Chondrocyte (in vitro differentiated cells): ENCODE data around the gene CST7. TPM values are rescaled to one million over a fixed set of nuclear protein-coding genes. Genes with fewer than 3 reads are reported as not detected.

ENCODE experiments used
- DNase-seq: peaks from one replicate; pipeline ENCODE4 v3.0.0; 2021; ENCODE audit warnings: mixed read lengths, low spot score
- H3K27ac Mint-ChIP-seq: one replicate; pipeline ENCODE4 v1.8.0; 2021; ENCODE audit warnings: mild to moderate bottlenecking, moderate library complexity, mixed read lengths; ENCODE audit not compliant: unreplicated experiment
- H3K27me3 Mint-ChIP-seq: 2 replicates; pipeline ENCODE4 v1.8.0; 2021; ENCODE audit warnings: low read depth, mixed read lengths
- H3K36me3 Mint-ChIP-seq: 2 replicates; pipeline ENCODE4 v1.8.0; 2021; ENCODE audit warnings: low read depth, mixed read lengths
- H3K4me1 Mint-ChIP-seq: 2 replicates; pipeline ENCODE4 v1.8.0; 2021; ENCODE audit warnings: low read depth, mild to moderate bottlenecking, mixed read lengths
- H3K4me3 Mint-ChIP-seq: one replicate; pipeline ENCODE4 v1.8.0; 2021; ENCODE audit warnings: mild to moderate bottlenecking, moderate library complexity, mixed read lengths; ENCODE audit not compliant: unreplicated experiment
- H3K9me3 Mint-ChIP-seq: 2 replicates; pipeline ENCODE4 v1.8.0; 2021; ENCODE audit warnings: low read depth, mixed read lengths
- CTCF ChIP-seq: fragments of 200-600 bp; sonication (generic); IDR thresholded peaks from 2 replicates; pipeline ENCODE4 v1.5.0; 2021; ENCODE audit warnings: antibody characterized with exemption, mild to moderate bottlenecking, moderate library complexity
- total RNA-seq: library from RNA; stranded (reverse); gene quantifications from 3 replicates; pipeline ENCODE4 v1.2.1, GENCODE V29; 2021

Gene CST7
- total RNA-seq, 1 donor from 2014 or later, result not detected

DNA sequence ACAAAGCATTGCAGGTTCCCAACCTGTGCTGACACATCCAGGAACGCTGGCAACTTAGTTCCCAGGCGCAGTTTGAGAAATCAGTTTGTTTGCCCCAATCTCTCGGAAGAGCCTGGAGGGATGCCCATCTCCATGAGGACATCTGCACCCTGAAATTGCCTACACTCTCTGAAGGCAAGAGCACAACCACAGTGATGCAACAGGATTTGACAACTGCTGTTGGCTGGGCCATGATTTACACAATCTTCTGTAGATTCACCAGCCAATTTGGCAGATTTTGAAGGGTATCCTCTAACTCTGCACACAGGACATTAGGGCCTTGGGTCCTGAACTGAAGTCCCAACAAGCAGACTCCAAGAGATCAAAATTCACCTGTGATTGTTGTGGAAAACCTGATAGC is 40.1 kb downstream of the CST7 start:
- no peak for DNase-seq
- Mint-ChIP-seq H3K4me3 (no peak overlapping the region), H3K9me3 (no peaks in the 10 kb centered on the region), H3K27me3 (no peaks in the 10 kb centered on the region), H3K27ac (no peak overlapping the region), H3K36me3 (no peaks in the 10 kb centered on the region), H3K4me1 (peaks cover 32% of the 10 kb centered on the region)
- TF ChIP-seq CTCF, result no peak

DNA sequence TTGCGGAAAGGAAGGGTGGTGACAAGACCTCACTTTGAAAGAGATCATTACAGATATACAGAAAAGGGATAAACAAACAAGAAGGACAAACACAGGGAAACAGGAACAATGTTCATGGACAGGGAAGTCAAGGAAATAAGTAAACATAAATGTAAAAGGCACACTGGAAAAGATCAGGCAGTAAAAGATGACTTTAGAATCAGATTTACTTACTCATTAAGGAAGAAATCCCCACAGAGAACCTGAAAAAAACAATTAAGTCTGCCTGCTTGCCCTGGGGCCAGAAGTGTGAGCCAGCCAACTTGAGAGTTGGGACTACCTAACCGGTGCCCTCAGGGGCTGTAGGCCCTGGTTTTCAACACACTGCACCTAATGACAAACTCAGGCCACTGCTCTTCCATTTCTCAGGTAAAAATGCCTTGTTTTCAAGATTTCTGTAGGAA is 41.8 kb downstream of the CST7 start:
- Mint-ChIP-seq H3K4me1 (peaks cover 39% of the 10 kb centered on the region), H3K27ac (no peak overlapping the region), H3K27me3 (no peaks in the 10 kb centered on the region), H3K36me3 (no peaks in the 10 kb centered on the region), H3K9me3 (no peaks in the 10 kb centered on the region), H3K4me3 (peak overlapping the region; percentile 90)
- DNase-seq, result no peak
- no peak for TF ChIP-seq CTCF

DNA sequence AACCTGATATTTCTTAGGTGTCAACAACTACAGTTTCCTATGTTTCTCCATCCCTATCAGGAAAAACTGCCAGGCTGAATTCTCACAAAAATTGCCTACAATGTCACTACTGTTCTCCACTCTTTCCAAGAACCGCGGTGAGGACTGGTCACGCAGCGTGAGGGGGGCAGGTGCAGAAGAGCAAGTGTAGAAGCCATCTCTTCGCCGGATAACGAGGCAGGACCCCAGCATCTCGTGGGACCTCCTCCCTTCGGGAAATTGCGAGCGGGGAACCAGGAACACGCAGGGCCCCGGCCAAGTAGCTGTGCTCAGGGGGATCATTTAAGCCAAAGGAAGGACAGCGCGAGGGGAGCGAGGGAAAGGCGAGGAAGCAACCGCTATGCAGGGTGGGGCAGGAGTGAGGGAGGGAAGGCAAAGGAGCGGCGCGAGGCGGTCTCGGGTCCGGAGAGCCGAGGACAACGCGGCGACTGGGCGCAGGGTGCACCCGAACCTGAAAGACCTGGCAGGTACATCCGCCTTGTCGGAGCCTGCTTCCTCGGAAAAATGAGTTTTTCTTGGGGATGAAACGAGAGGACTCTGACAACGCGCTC is 42.9 kb downstream of the CST7 start:
- Mint-ChIP-seq H3K27ac (peak overlapping the region; percentile 96), H3K4me3 (peak overlapping the region; percentile 90), H3K9me3 (no peaks in the 10 kb centered on the region), H3K4me1 (peaks cover 42% of the 10 kb centered on the region), H3K27me3 (peaks cover 1% of the 10 kb centered on the region), H3K36me3 (no peaks in the 10 kb centered on the region)
- DNase-seq, result no peak
- TF ChIP-seq CTCF, result no peak

DNA sequence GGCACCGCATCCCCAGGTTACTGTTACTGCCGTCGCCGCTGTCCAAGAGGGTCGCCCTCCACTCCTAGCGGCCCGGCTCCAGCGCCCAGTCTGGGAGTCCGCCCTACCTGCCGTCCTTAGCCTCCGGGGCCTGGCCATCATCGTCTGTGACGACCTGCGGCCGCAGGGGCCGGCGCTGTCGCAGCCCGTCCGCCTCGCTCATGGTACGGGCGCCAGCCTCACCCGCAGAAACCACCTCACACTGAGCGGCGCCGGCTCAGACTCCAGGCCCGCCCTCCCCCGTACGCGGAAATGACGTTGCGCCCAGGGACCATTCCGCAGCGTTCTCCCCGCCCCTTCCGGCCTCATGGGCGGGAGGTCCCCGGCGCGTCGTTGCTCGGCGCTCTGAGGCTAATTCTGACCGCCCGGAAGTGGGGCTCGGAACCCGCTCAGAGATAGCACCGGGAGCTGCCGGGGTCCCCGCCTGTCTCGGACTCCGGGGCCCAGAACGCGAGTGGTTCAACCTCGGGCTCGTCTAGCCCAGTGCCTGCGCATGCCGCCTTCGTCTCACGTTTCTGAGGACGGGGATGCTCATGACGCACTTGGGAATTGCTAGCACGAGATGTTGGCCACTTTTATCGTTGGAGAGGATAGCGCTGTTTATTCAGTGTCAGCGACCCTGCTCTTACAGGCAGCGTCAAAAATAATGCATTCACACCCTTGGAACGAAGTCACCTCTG is 43.6 kb downstream of the CST7 start, which contains the start of gene APMAP:
Gene APMAP, minus strand, starts transcription at position 265 of the 719 bp plus-strand sequence. Its CDS starts 63 bp downstream, at position 202.
- Mint-ChIP-seq H3K9me3 (no peaks in the 10 kb centered on the region), H3K27ac (peak within 1 kb of the TSS; percentile 96), H3K4me1 (peaks cover 42% of the 10 kb centered on the region), H3K4me3 (peak within 1 kb of the TSS; percentile 90), H3K36me3 (no peaks in the 10 kb centered on the region), H3K27me3 (peaks cover 2% of the 10 kb centered on the region)
- no peak for TF ChIP-seq CTCF
- no peak for DNase-seq

DNA sequence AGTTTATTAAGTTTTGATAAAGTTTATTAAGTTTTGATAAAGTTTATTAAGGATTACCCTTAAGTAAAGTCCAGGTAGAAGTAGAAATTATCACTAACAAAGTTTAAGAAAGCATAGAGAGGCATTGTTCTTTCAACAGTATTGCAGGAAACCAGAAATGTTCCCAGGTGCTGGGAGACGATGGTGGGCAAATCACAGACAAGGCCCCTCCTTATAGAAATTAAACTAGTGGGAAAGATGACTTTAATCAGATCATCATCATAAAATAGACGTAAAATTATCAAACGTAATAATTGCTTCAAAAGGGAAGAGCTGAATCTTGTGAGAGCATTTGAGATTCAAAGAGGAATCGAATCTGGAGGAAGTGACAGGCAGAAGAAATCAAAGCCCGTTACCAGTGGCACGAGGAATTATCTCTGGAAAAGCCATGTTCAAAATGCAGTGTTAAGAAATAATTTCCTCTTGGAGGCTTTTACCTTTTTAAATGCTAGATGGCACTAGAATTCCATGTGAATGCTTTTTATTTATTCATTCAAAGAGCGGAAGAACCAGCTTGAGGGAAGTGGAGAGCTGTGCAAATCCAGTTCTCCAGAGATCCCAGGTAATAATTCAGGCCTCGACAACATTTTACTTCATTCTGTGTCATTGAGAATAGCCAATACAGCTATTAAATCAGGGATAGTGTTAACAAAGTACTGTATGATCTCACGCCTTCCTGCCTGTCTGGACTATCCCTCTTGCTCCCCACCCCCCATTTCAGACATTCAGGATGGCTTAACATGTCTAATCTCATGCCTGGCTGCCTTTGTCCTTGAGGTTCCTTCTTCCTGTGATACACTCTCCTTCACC is 44.5 kb downstream of the CST7 start:
- peaks cover 9% of the 10 kb centered on the region for H3K27me3 Mint-ChIP-seq
- H3K9me3 Mint-ChIP-seq, result no peaks in the 10 kb centered on the region
- peak overlapping the region; percentile 90 for H3K4me3 Mint-ChIP-seq
- H3K27ac Mint-ChIP-seq, result peak overlapping the region; percentile 96
- H3K36me3 Mint-ChIP-seq, result no peaks in the 10 kb centered on the region
- no peak for DNase-seq
- peaks cover 42% of the 10 kb centered on the region for H3K4me1 Mint-ChIP-seq
- peak; percentile 78 for TF ChIP-seq CTCF
